Gastrocnemius medialis (tissue), 4 donors: ENCODE results near the gene SDC1. TPM values are rescaled to one million over a fixed set of nuclear protein-coding genes. Genes with fewer than 3 reads are reported as not detected.

Experiments
- ATAC-seq, 2 donors: fragments of 150-250 bp; one replicate each; pipeline ENCODE4 v1.9.1; 2016
- DNase-seq, 2 donors: peaks; one replicate each; pipeline ENCODE4 v3.0.0-alpha.2; 2019
- H3K27ac ChIP-seq, 4 donors: fragments of 200-600 bp; sonication (generic); 1 replicate in 1 of 4; 2 replicates in 3 of 4; pipeline ENCODE4 v1.5.1; 2016 to 2018; ENCODE audit warnings: mild to moderate bottlenecking in 2 of 4, moderate library complexity in 1 of 4
- H3K27me3 ChIP-seq, 3 donors: fragments of 200-600 bp; sonication (generic) in 2 of 3; 1 replicate in 1 of 3; 2 replicates in 2 of 3; pipeline versions ENCODE4 v1.5.1 to v1.6.0; 2016 to 2019; ENCODE audit warnings: mild to moderate bottlenecking in 1 of 3, moderate library complexity in 1 of 3
- H3K36me3 ChIP-seq, 2 donors: fragments of 200-600 bp; sonication (generic) in 1 of 2; one replicate each; pipeline ENCODE4 v1.5.1; 2017 to 2018
- H3K4me1 ChIP-seq, 2 donors: fragments of 200-600 bp; sonication (generic) in 1 of 2; one replicate each; pipeline ENCODE4 v1.5.1; 2016 to 2017; ENCODE audit warnings: mild to moderate bottlenecking in 2 of 2
- H3K4me3 ChIP-seq, 4 donors: fragments of 200-600 bp; sonication (generic) in 3 of 4; 1 replicate in 1 of 4; 2 replicates in 3 of 4; pipeline ENCODE4 v1.5.1; 2016 to 2019; ENCODE audit warnings: mild to moderate bottlenecking in 2 of 4
- H3K9me3 ChIP-seq, 3 donors: fragments of 200-600 bp; sonication (generic) in 2 of 3; 1 replicate in 1 of 3; 2 replicates in 2 of 3; pipeline ENCODE4 v1.5.1; 2016 to 2019
- CTCF ChIP-seq, 5 experiments: fragments of 450-650 bp in 3 of 5; fragments of 200-600 bp in 2 of 5; sonication (generic) in 2 of 5; IDR thresholded peaks in 4 of 5; conservative IDR thresholded peaks in 1 of 5; 1 replicate in 4 of 5; 2 replicates in 1 of 5; pipeline ENCODE4 v1.5.1; 2016 to 2019; ENCODE audit warnings: antibody characterized with exemption in 5 of 5, mild to moderate bottlenecking in 3 of 5, moderate library complexity in 3 of 5
- POLR2A ChIP-seq, 2 donors: fragments of 450-650 bp; IDR thresholded peaks; one replicate each; pipeline ENCODE4 v1.6.1; 2017; ENCODE audit warnings: antibody characterized with exemption in 2 of 2, mild to moderate bottlenecking in 2 of 2, moderate library complexity in 2 of 2
- in situ Hi-C, 4 donors: fragments of 200-750 bp; cut with MboI; loops; one replicate each; pipeline versions ENCODE4 v1.15.0 to v1.8.0; 2017; ENCODE audit warnings: low sequenced_read_pairs in 4 of 4
- intact Hi-C: fragments of 100-400 bp; cut with DNase I; formaldehyde crosslinking; loops from one replicate; pipeline ENCODE4 v1.15.1; 2023; ENCODE audit warnings: low total_unique reads
- total RNA-seq, 4 donors: library from RNA; depleted of rRNA; stranded (reverse); fragments of >200 nt; gene quantifications; one replicate each; pipeline versions ENCODE4 v1.1.0 to v1.2.3, GENCODE V29; 2016

SDC1 gene
- total RNA-seq, 4 donors from 2014 or later = 0.41 to 1.2 (median 1.2) TPM; not detected in 1

- H3K36me3 ChIP-seq = no peaks in the 10 kb centered on the region
- in situ Hi-C loops = no loop called here
- TF ChIP-seq POLR2A (IDR thresholded peaks at IDR 0.05) = no peak
- no peak for TF ChIP-seq CTCF (IDR thresholded peaks at IDR 0.05 in 4 of 5, conservative IDR thresholded peaks at IDR 0.05 in 1 of 5)
- ATAC-seq (no peak), DNase-seq (no peak)
- intact Hi-C loops = no loop called here
- H3K9me3 ChIP-seq = no peaks in the 10 kb centered on the region
- no peaks in the 10 kb centered on the region for H3K27me3 ChIP-seq
- H3K4me3 ChIP-seq = no peak overlapping the region
- no peaks in the 10 kb centered on the region for H3K4me1 ChIP-seq
- H3K27ac ChIP-seq = no peak overlapping the region
Measured at GRCh38 chr2:20175931-20176330, 49.0 kb downstream of the SDC1 start.

GRCh38 chr2:20175267-20175666 lies 49.7 kb downstream of the SDC1 start:
- in situ Hi-C loops = no loop called here
- H3K36me3 ChIP-seq = no peaks in the 10 kb centered on the region
- no peak overlapping the region for H3K4me3 ChIP-seq
- ATAC-seq = no peak
- H3K4me1 ChIP-seq = no peaks in the 10 kb centered on the region
- H3K27ac ChIP-seq = no peak overlapping the region
- TF ChIP-seq POLR2A (IDR thresholded peaks at IDR 0.05) = no peak
- no peak for TF ChIP-seq CTCF (IDR thresholded peaks at IDR 0.05 in 4 of 5, conservative IDR thresholded peaks at IDR 0.05 in 1 of 5)
- intact Hi-C loops = no loop called here
- H3K9me3 ChIP-seq = no peaks in the 10 kb centered on the region
- DNase-seq = no peak
- H3K27me3 ChIP-seq = no peaks in the 10 kb centered on the region

GRCh38 chr2:20174410-20174809 lies 50.5 kb downstream of the SDC1 start:
- H3K27ac ChIP-seq = no peak overlapping the region
- TF ChIP-seq CTCF (IDR thresholded peaks at IDR 0.05 in 4 of 5, conservative IDR thresholded peaks at IDR 0.05 in 1 of 5) (no peak), POLR2A (IDR thresholded peaks at IDR 0.05) (no peak)
- ATAC-seq = no peak
- no peaks in the 10 kb centered on the region for H3K4me1 ChIP-seq
- H3K36me3 ChIP-seq = no peaks in the 10 kb centered on the region
- intact Hi-C loops (no loop called here), in situ Hi-C loops (no loop called here)
- DNase-seq = no peak
- H3K4me3 ChIP-seq = no peak overlapping the region
- no peaks in the 10 kb centered on the region for H3K27me3 ChIP-seq
- H3K9me3 ChIP-seq = no peaks in the 10 kb centered on the region

DNA sequence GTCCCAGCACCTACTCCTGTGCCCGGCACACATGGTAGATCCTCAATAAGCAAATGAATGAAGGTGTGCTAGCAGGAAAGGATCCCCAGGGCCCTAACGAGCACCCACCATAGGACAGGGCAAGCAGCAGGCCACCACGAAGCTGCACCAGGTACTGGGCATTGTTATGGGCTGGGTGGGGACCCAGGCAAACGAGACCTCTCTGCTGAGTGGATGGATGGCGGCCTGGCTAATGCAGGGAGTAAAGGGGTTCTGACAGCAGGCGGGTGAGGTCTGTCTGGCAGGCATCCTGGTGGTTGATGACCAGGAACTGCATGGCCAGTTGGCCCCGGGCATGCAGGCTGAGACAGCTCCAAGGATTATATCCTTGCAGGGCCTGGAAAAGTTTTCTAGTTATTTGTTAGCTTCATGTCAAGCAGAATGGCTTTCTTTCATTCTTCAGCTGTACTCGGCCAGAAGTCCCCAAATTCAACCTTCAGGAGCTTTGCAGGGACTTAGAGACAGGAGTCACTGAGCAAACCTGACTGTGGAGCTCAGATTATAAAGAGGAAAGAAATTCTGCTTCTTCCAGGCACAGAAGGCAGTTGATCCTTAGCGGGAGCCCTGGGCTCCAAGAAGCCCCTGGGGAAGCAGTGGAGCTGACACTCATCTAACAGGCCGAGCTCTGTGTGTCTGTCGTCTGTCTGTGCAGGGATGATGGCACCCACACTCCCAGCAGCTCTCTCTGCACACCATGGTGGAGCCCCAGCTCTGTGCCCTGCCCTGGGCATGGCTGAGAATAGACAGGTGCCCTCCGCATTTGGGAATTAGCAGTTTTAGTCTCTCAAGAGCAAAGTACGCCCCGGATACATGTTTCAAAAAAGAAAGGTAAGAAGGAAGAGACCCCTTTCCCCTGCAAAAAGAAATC lies 51.2 kb downstream of the SDC1 start:
- intact Hi-C loops (no loop called here), in situ Hi-C loops (no loop called here)
- no peaks in the 10 kb centered on the region for H3K36me3 ChIP-seq
- no peak overlapping the region for H3K4me3 ChIP-seq
- no peaks in the 10 kb centered on the region for H3K4me1 ChIP-seq
- H3K27ac ChIP-seq = no peak overlapping the region
- TF ChIP-seq POLR2A (IDR thresholded peaks at IDR 0.05) = no peak
- no peak for TF ChIP-seq CTCF (IDR thresholded peaks at IDR 0.05 in 4 of 5, conservative IDR thresholded peaks at IDR 0.05 in 1 of 5)
- H3K9me3 ChIP-seq = no peaks in the 10 kb centered on the region
- DNase-seq (no peak), ATAC-seq (no peak)
- no peaks in the 10 kb centered on the region for H3K27me3 ChIP-seq
